GM18861 (cell line): ENCODE data around the gene NUF2.

Experiments used
- ATAC-seq: cut with Tn5 transposase; IDR thresholded peaks from one replicate; pipeline ENCODE4 v1.9.1; 2021; ENCODE audit not compliant: unreplicated experiment

NUF2 gene

DNA sequence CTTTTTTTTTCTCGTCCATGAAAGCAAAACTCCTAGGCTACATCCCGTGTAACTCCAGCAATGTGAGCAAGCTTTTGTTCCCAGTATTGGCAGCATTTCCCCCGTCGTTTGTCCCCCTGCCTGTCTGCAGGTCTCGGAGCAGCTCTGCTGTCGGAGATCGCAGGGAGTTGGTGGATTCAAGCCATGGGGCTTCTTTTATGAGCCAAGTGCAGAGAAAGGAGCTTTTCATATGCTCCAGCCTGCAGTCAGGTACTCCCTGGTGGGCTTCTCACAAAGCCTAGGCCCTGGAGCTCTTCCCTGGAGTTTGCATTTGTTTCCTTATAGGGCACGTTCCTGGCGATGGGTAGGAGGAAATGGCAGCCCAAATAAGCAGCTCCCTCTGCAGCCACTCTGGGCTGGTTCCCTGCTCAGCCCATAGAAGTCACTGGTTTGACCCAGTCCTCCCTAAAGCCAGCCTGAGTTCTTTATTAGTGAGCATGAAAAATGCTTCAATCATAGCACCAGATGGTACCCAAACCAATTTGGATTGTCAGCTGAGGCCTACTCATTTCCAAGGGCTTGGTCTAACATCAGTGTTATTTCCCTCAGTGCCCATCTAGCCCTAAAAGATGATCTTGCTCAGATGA, 78.3 kb downstream of the NUF2 start:
- no peak for ATAC-seq

- ATAC-seq = no peak
Observed at GRCh38 chr1:163401211-163401610, 79.5 kb downstream of the NUF2 start.
